C4-2B (cell line): ENCODE data around the gene AGO1.
A peak's percentile ranks its signal among the peaks of the same experiment; 100 is the strongest.
"Not testable (repeated sequence)": the region's sequence is repeated elsewhere in the genome, so short reads cannot be mapped to it uniquely, and the experiment has no call there.

Experiments
- H3K27ac ChIP-seq: fragments of 450-650 bp; 2 replicates; pipeline ENCODE4 v1.5.1; 2017
- ZFX ChIP-seq: fragments of 450-650 bp; IDR thresholded peaks from 2 replicates; pipeline ENCODE4 v1.6.1; 2017
- TF ChIP-seq, protein P1 (sequence below): fragments of 450-650 bp; conservative IDR thresholded peaks from 2 replicates; pipeline ENCODE4 v1.5.1; 2017; ENCODE audit warnings: mild to moderate bottlenecking

Gene AGO1

DNA sequence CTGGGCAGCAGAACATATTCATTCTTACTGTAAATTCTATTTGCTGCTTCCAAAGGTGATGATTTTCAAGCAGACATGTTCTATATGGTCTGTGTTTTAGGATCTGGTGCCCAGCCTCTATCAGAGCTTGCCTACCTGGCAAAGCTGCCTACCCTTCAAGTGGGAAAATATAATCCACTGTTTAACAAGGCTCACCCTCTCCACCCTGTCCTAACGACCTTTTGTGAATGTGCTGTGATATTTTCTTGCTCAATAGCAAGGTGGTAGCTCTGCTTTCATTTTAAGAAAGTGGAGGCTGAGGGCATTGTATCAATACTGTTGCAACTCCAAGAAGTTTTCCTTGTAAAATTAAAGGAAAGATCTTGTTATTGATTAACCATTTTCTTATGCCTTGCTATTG, 26.0 kb upstream of the AGO1 start:
- TF ChIP-seq, protein P1, sequence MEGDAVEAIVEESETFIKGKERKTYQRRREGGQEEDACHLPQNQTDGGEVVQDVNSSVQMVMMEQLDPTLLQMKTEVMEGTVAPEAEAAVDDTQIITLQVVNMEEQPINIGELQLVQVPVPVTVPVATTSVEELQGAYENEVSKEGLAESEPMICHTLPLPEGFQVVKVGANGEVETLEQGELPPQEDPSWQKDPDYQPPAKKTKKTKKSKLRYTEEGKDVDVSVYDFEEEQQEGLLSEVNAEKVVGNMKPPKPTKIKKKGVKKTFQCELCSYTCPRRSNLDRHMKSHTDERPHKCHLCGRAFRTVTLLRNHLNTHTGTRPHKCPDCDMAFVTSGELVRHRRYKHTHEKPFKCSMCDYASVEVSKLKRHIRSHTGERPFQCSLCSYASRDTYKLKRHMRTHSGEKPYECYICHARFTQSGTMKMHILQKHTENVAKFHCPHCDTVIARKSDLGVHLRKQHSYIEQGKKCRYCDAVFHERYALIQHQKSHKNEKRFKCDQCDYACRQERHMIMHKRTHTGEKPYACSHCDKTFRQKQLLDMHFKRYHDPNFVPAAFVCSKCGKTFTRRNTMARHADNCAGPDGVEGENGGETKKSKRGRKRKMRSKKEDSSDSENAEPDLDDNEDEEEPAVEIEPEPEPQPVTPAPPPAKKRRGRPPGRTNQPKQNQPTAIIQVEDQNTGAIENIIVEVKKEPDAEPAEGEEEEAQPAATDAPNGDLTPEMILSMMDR = no peak
- no peak for TF ChIP-seq ZFX
- H3K27ac ChIP-seq = no peak overlapping the region

DNA sequence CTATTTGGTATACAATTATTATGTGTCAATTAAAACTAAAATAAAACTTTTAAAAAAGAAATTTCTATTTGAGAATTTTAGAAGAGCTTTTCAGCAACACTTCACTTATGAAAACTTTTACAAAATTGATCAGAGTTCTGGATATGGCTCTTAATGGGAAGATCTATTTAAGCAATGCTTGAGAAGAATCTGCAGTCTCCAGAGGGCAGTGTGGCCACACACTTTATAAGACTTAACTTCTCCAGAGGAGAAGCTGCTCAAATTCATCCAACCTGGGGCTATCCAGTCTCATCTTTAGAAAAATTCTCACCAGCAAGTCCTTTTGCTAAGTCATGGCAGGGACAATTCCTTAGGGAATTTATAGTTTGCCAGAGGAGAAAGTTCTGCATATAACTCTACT, 25.2 kb upstream of the AGO1 start:
- no peak overlapping the region for H3K27ac ChIP-seq
- TF ChIP-seq ZFX = no peak
- TF ChIP-seq, protein P1 = peak; percentile 51

DNA sequence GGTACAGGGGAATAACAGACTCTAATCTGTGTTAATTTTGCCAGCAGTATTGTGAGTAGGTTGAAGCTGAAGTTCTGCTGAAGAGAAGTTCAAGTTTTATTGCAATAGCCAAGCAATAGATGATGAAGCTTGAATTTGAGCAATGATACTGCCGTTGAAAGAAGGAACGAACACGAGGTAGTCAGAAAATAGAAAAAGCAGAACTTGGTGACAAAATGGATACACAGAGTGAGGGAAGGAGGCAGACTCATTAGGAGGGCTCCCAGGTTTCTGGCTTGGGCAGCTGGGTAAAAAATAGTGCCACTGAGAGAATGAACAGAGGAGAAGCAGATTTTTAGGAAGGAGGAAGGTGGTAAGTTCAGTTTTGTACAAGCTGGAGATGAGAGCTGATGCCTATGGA, 22.3 kb upstream of the AGO1 start:
- TF ChIP-seq, protein P1 = no peak
- TF ChIP-seq ZFX = no peak
- no peak overlapping the region for H3K27ac ChIP-seq

DNA sequence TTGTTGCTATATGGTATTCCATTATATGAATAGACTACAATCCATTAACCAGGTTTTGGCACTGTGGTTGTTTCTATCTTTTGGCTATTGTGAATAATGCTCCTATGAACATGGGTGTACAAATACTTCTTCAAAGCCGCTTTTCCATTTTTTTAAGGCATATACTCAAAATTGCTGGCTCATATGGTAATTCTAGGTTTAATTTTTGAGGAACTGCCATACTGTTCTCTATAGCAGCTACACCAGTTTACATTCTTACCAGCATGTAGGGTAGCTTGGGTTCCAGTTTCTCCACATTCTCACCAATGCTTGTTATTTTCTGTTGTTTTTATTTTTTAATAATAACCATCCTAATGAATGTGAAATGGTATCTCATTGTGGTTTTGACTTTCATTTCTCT, 19.9 kb upstream of the AGO1 start:
- no peak for TF ChIP-seq ZFX
- TF ChIP-seq, protein P1 = no peak
- H3K27ac ChIP-seq = no peak overlapping the region

DNA sequence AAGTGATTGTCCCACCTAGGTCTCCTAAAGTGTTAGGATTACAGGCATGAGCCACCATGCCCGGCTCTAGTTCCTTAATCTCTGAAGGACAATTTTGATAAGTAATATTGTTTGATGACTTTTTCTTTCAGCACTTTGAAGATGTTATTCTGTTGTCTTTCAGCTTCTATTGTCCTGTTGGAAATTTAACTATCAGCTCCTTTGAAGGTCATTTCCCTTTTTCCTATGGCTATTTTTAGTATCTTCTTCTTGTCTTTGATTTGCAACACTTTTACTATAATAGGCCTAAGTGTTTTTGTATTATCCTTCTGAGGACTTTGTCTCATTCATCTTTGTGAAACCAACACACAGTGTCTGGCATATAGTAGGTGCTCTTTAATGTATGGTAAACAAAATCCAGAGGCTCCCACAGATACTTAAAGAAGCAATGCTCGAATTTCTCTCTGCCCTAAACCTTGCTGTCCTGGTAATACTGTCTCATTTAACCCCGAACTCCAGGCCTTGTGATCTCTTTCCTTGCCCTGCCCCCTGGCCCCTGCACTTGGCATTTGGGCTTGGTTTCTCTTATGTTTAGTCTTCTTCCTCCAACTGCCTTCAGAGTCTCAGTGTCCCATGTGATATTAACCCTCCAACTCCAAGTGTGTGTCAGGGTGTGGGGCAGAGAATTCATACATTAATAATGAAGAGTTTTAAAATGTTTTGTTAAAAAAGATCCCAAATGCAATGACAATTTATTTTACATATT, 19.0 kb upstream of the AGO1 start:
- H3K27ac ChIP-seq = no peak overlapping the region
- TF ChIP-seq, protein P1 = no peak
- no peak for TF ChIP-seq ZFX

DNA sequence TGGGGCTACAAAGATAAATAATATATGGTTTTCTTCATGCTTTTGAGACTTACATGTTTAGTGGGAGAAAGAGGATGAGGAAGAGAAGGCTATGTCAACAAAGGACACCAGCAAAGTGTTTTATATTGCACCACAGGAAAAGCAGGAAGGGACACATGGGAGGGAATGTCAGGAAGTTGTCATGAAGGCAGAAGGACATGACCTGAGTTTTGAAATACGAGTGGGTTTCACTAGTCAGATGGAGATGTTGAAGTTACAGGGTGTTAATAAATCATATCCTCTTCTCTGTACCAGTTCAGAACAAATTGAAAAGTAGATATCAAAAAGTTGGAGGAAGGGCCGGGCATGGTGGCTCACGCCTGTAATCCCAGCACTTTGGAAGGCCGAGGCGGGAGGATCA, 18.2 kb upstream of the AGO1 start:
- peak overlapping the region; percentile 30; the same call in 1 of the 2 replicates for H3K27ac ChIP-seq
- TF ChIP-seq ZFX = no peak
- TF ChIP-seq, protein P1 = no peak

DNA sequence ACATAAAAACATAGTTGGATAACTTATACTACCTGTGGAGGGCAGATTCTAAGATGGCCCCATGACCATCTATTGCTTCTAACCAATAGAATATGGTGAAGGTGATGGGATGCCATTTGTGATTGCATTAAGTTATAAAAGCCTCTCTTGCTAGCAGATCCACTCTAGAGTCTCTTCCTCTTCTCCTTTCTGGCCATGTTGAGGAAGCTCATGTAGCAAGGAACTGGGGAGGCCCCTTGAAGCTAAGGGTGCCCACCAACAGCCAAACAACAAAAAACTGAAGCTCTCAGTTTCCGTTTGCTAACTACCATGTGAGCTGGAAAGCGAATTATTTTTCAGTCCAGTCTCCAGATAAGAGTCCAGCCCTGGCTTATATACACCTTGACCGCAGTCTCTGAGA, 16.0 kb upstream of the AGO1 start:
- TF ChIP-seq ZFX = no peak
- TF ChIP-seq, protein P1 = no peak
- no peak overlapping the region for H3K27ac ChIP-seq

DNA sequence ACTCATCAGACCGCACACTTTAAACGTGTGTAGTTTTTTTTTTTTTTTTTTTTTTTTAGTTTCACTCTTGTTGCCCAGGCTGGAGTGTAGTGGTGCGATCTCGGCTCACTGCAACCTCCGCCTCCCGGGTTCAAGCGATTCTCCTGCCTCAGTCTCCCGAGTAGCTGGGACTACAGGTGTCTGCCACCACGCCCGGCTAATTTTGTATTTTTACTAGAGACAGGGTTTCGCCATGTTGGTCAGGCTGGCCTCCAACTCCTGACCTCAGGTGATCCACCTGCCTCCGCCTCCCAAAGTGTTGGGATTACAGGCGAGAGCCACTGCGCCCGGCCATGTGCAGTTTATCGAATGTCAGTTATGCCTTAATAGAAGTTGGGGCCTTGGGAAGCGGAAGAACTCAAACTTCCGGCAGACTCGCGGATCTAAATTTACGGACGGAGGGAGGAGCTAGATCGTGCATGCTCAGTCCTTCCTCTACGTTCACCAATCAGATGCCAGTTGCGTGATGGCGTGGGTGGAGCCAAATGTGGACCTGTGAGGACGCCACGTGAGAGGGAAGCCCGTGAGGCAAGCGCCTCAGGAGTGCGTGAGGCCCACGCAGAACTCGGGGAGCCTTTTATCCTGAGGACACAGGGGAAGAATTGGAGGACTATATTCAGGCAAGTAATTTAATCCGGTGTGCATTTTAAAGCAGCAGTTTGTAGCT, 13.6 kb upstream of the AGO1 start:
- not testable (repeated sequence) for H3K27ac ChIP-seq
